Caco-2 (cell line): ENCODE results near the gene TCF12. TPM values are rescaled to one million over a fixed set of nuclear protein-coding genes. Genes with fewer than 3 reads are reported as not detected.

Experiments
- BruUV-seq: library from RNA; stranded (reverse); fragments of 400-500 nt; replicated peaks from 2 replicates; lab custom pipeline; 2021; lab: Mats Ljungman, UMichigan
- CTCF ChIA-PET: fragments of 300-600 bp; sonication (Branson Sonifier 250); formaldehyde crosslinking; loops from one replicate; lab custom pipeline; 2022; ENCODE audit warnings: antibody characterized with exemption; lab: Charles Lee
- POLR2A ChIA-PET: fragments of 300-600 bp; sonication (Branson Sonifier 250); formaldehyde crosslinking; loops from one replicate; lab custom pipeline; 2022; ENCODE audit warnings: antibody characterized with exemption; lab: Charles Lee
- DNase-seq, 2 experiments: peaks; one replicate each; pipeline versions ENCODE4 v3.0.0 to v3.0.0-alpha.2; 2020 to 2022
- H3K27me3 ChIP-seq: replicated peaks from 2 replicates; pipeline ENCODE4 v1.6.0; 2011; ENCODE audit warnings: low read length; ENCODE audit not compliant: control insufficient read depth, insufficient read depth
- H3K36me3 ChIP-seq: 2 replicates; pipeline ENCODE4 v1.5.1; 2011; ENCODE audit warnings: low read length; ENCODE audit not compliant: control insufficient read depth, insufficient read depth
- H3K4me1 ChIP-seq: fragments of 250-450 bp; sonication (Bioruptor Pico); 2 replicates; pipeline ENCODE4 v1.5.1; 2020; ENCODE audit warnings: mild to moderate bottlenecking
- H3K4me3 ChIP-seq: 2 replicates; pipeline ENCODE4 v1.5.1; 2011; ENCODE audit warnings: low read depth, mild to moderate bottlenecking, control low read depth, low read length
- H3K9me3 ChIP-seq: fragments of 250-450 bp; sonication (Bioruptor Pico); 2 replicates; pipeline ENCODE4 v1.5.1; 2020; ENCODE audit warnings: mild to moderate bottlenecking, moderate library complexity
- H3K27ac Mint-ChIP-seq: one replicate; pipeline ENCODE4 v1.8.0; 2022; ENCODE audit warnings: mixed read lengths; ENCODE audit not compliant: unreplicated experiment
- H3K27me3 Mint-ChIP-seq: one replicate; pipeline ENCODE4 v1.8.0; 2022; ENCODE audit warnings: mixed read lengths; ENCODE audit not compliant: insufficient read depth, unreplicated experiment
- H3K36me3 Mint-ChIP-seq: one replicate; pipeline ENCODE4 v1.8.0; 2022; ENCODE audit warnings: mild to moderate bottlenecking, mixed read lengths; ENCODE audit not compliant: insufficient read depth, unreplicated experiment
- H3K4me1 Mint-ChIP-seq: one replicate; pipeline ENCODE4 v1.8.0; 2022; ENCODE audit warnings: low read depth, mixed read lengths; ENCODE audit not compliant: unreplicated experiment
- H3K4me3 Mint-ChIP-seq: one replicate; pipeline ENCODE4 v1.8.0; 2022; ENCODE audit warnings: mild to moderate bottlenecking, moderate library complexity, mixed read lengths; ENCODE audit not compliant: unreplicated experiment
- H3K9me3 Mint-ChIP-seq: one replicate; pipeline ENCODE4 v1.8.0; 2022; ENCODE audit warnings: mixed read lengths; ENCODE audit not compliant: unreplicated experiment
- CTCF ChIP-seq, 2 experiments: fragments of 200-600 bp in 1 of 2; IDR thresholded peaks; 1 replicate in 1 of 2; 2 replicates in 1 of 2; pipeline versions ENCODE4 v1.5.1 to v1.8.0; 2011 to 2022; ENCODE audit warnings: antibody characterized with exemption in 1 of 2, control low read depth in 1 of 2, inconsistent platforms in 1 of 2, low read depth in 1 of 2, low read length in 1 of 2, mild to moderate bottlenecking in 1 of 2, moderate library complexity in 1 of 2; ENCODE audit not compliant: insufficient read depth in 1 of 2, severe bottlenecking in 1 of 2, unreplicated experiment in 1 of 2
- intact Hi-C: fragments of 100-400 bp; cut with micrococcal nuclease; formaldehyde crosslinking; loops from one replicate; pipeline ENCODE4 v1.10.0; 2022; ENCODE audit not compliant: unreplicated experiment
- total RNA-seq: library from RNA; stranded (reverse); gene quantifications from 2 replicates; pipeline ENCODE4 v1.2.3, GENCODE V29; 2022

The TCF12 gene
- total RNA-seq, 1 experiment from 2014 or later = 64.4 TPM

GRCh38 chr15:57205027-57205855 lies 286.8 kb downstream of the TCF12 start:
- Mint-ChIP-seq H3K27ac (no peak overlapping the region), H3K4me3 (no peak overlapping the region), H3K36me3 (no peaks in the 10 kb centered on the region), H3K27me3 (no peaks in the 10 kb centered on the region), H3K4me1 (peaks cover 12% of the 10 kb centered on the region), H3K9me3 (no peaks in the 10 kb centered on the region)
- no peaks in the 10 kb centered on the region for H3K9me3 ChIP-seq
- intact Hi-C loops = no loop called here
- H3K36me3 ChIP-seq = no peaks in the 10 kb centered on the region
- H3K4me3 ChIP-seq = no peak overlapping the region
- BruUV-seq = no TSS peak
- DNase-seq = no peak
- ChIA-PET CTCF (no interaction called here), POLR2A (no interaction called here)
- no peak for TF ChIP-seq CTCF (IDR thresholded peaks at IDR 0.05; ENCODE audit: insufficient read depth in 1 of 2, low read depth in 1 of 2, low read length in 1 of 2, severe bottlenecking in 1 of 2, unreplicated experiment in 1 of 2)
- H3K27me3 ChIP-seq = no peaks in the 10 kb centered on the region
- peaks cover 14% of the 10 kb centered on the region; the same call in 1 of the 2 replicates for H3K4me1 ChIP-seq

- no TSS peak for BruUV-seq
- intact Hi-C loops = no loop called here
- Mint-ChIP-seq H3K9me3 (no peaks in the 10 kb centered on the region), H3K27me3 (no peaks in the 10 kb centered on the region), H3K4me3 (no peak overlapping the region), H3K27ac (no peak overlapping the region), H3K4me1 (peaks cover 10% of the 10 kb centered on the region), H3K36me3 (no peaks in the 10 kb centered on the region)
- H3K4me1 ChIP-seq = peaks cover 11% of the 10 kb centered on the region; the same call in 1 of the 2 replicates
- no peak for DNase-seq
- no peak overlapping the region for H3K4me3 ChIP-seq
- TF ChIP-seq CTCF (IDR thresholded peaks at IDR 0.05; ENCODE audit: insufficient read depth in 1 of 2, low read depth in 1 of 2, low read length in 1 of 2, severe bottlenecking in 1 of 2, unreplicated experiment in 1 of 2) = no peak
- no peaks in the 10 kb centered on the region for H3K9me3 ChIP-seq
- H3K27me3 ChIP-seq = no peaks in the 10 kb centered on the region
- no peaks in the 10 kb centered on the region for H3K36me3 ChIP-seq
- ChIA-PET CTCF (no interaction called here), POLR2A (no interaction called here)
Measured at GRCh38 chr15:57205996-57206395, 287.6 kb downstream of the TCF12 start.

GRCh38 chr15:57213862-57214261 lies 295.4 kb downstream of the TCF12 start:
- H3K9me3 Mint-ChIP-seq = no peaks in the 10 kb centered on the region
- H3K4me1 ChIP-seq = peaks cover 4% of the 10 kb centered on the region
- no peak overlapping the region for H3K27ac Mint-ChIP-seq
- H3K27me3 Mint-ChIP-seq = no peaks in the 10 kb centered on the region
- H3K4me3 ChIP-seq = no peak overlapping the region
- peaks cover 21% of the 10 kb centered on the region for H3K4me1 Mint-ChIP-seq
- POLR2A ChIA-PET = interaction anchor here (0.7 kb wide), 1 partner anchor 852 kb away, joined by 5 read pairs; no protein-coding TSS in a partner anchor
- BruUV-seq = no TSS peak
- no peaks in the 10 kb centered on the region for H3K9me3 ChIP-seq
- peak in 1 of 2 experiments; percentile 28 for TF ChIP-seq CTCF (IDR thresholded peaks at IDR 0.05; ENCODE audit: insufficient read depth in 1 of 2, low read depth in 1 of 2, low read length in 1 of 2, severe bottlenecking in 1 of 2, unreplicated experiment in 1 of 2)
- peak in 1 of 2 experiments; percentile 46 for DNase-seq
- no peaks in the 10 kb centered on the region for H3K36me3 ChIP-seq
- CTCF ChIA-PET = interaction anchor here (0.7 to 1.1 kb wide), 2 partner anchors 67 to 97 kb away, joined by 3 to 7 read pairs; no protein-coding TSS in a partner anchor
- intact Hi-C loops = loop anchor here (1.0 to 5.0 kb wide), 3 partner anchors 68 to 717 kb away; no protein-coding TSS in a partner anchor
- H3K36me3 Mint-ChIP-seq = no peaks in the 10 kb centered on the region
- H3K27me3 ChIP-seq = no peaks in the 10 kb centered on the region
- peak overlapping the region; percentile 37 for H3K4me3 Mint-ChIP-seq
